Dendritic cell treated with granulocyte-macrophage colony-stimulating factor and Interleukin-4, amounts not matched to agents 40 ng/mL and 50 ng/mL, for 4 days (primary cell): ENCODE results near the gene BTBD10.
A peak's percentile ranks its signal among the peaks of the same experiment; 100 is the strongest.

ENCODE experiments used
- H3K27ac Mint-ChIP-seq: one replicate; pipeline ENCODE4 v1.8.0; 2022; ENCODE audit warnings: mild to moderate bottlenecking, mixed read lengths
- H3K27me3 Mint-ChIP-seq: one replicate; pipeline ENCODE4 v1.8.0; 2022; ENCODE audit warnings: mild to moderate bottlenecking, mixed read lengths
- H3K36me3 Mint-ChIP-seq: one replicate; pipeline ENCODE4 v1.8.0; 2022; ENCODE audit warnings: low read depth, mixed read lengths
- H3K4me1 Mint-ChIP-seq: one replicate; pipeline ENCODE4 v1.8.0; 2022; ENCODE audit warnings: low read depth, mixed read lengths
- H3K4me3 Mint-ChIP-seq: one replicate; pipeline ENCODE4 v1.8.0; 2022; ENCODE audit warnings: mild to moderate bottlenecking, moderate library complexity, mixed read lengths
- H3K9me3 Mint-ChIP-seq: one replicate; pipeline ENCODE4 v1.8.0; 2022; ENCODE audit warnings: mixed read lengths
- intact Hi-C: fragments of 100-400 bp; cut with micrococcal nuclease; formaldehyde crosslinking; loops from one replicate; pipeline ENCODE4 v1.15.0; 2022

BTBD10 gene

DNA sequence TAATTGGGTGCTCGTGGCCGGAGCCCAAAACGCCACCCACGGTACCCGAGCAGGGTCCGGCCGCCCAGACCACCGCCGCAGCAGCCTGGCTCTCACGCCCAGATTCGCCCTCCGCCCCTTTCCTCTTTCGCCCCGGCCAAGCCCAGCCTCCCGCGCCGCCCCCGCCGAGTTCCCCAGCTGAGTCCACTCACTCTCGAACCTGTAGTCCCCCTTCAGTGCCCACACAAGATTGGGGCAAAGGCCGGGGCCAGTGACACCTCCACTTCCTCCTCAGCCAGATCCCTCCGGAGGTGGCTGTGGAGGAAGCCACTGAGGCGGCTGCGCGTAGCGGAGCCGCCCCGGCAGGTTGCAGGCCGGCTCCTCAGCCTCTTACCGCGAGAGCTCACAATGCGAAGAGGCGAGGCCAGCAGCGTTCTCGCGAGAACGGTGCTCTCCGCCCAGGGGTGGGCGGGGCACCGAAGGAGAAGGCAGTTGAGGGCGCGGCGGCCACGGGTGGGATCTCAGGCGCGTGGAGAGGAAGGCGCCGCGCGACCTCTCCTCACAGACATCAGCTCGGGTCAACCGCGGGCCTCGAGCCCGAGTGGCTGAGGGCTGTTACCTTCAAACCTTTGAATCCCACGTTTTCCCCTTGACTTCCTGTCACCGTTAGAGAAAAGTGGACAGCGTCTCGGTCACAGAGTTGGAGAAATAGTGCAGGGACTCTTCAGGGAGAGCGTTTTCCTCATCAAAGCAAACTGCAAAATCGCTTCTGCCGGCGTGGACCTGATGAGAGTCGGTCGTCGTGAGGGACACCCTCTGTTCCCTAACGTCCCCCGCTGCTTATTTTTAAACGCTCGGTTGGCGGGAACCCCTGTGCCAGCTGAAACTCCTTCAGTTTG lies at the start of gene BTBD10:
Gene BTBD10 (minus strand): TSS at position 322 of the 878 bp plus-strand sequence. CDS start 18,098 bp downstream, outside the sequence.
- Mint-ChIP-seq H3K4me1 (peaks cover 35% of the 10 kb centered on the region), H3K27ac (peak within 1 kb of the TSS; percentile 100), H3K36me3 (peaks cover 17% of the 10 kb centered on the region), H3K27me3 (no peaks in the 10 kb centered on the region), H3K9me3 (no peaks in the 10 kb centered on the region), H3K4me3 (peak within 1 kb of the TSS; percentile 99)
- intact Hi-C loops: loop anchor here (1.0 to 10.0 kb wide), 4 partner anchors 48 to 278 kb away; partner anchors contain the start of genes BMAL1 and FAR1

DNA sequence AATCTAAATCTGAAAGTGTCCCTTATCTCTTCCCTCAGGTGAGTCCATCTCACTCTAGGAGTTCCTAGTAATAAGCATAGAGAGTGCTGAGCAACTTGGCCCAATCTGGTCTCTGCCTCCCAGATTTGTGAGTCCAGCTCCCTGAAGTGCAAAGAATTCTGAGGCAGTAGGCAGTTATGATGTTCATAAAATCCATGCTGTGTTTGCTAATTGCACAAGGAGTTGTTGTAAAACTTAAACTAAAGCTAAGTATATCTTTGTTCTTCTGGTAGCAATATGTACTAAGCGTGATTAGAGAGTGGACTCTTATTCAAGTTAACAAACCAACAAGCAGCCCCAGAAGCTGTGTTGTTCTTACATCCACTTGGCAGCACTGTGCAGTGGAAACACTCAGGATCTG lies 40.4 kb upstream of the BTBD10 start:
- no peaks in the 10 kb centered on the region for H3K9me3 Mint-ChIP-seq
- H3K27ac Mint-ChIP-seq: no peak overlapping the region
- no peaks in the 10 kb centered on the region for H3K27me3 Mint-ChIP-seq
- no peak overlapping the region for H3K4me3 Mint-ChIP-seq
- intact Hi-C loops: no loop called here
- no peaks in the 10 kb centered on the region for H3K4me1 Mint-ChIP-seq
- no peaks in the 10 kb centered on the region for H3K36me3 Mint-ChIP-seq

DNA sequence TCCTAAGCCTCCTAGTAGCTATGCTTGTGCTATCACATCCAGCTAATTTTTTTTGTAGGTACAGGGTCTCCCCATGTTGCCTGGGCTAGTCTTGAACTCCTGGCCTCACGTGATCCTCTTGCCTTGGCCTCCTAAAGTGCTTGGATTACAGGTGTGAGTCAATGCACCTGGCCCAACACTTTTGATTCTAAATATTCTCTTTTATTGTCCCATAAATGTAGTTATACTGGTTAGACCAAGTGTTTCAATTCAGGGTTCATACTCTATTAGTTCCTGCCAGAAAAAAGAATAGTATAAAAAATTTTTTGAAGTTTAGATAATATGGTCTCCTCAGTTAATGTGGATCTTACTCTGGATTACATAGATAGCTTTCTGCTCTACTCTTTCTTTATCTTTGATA lies 39.5 kb upstream of the BTBD10 start:
- intact Hi-C loops: no loop called here
- Mint-ChIP-seq H3K27ac (no peak overlapping the region), H3K36me3 (no peaks in the 10 kb centered on the region), H3K9me3 (no peaks in the 10 kb centered on the region), H3K27me3 (peaks cover 1% of the 10 kb centered on the region), H3K4me3 (no peak overlapping the region), H3K4me1 (no peaks in the 10 kb centered on the region)

DNA sequence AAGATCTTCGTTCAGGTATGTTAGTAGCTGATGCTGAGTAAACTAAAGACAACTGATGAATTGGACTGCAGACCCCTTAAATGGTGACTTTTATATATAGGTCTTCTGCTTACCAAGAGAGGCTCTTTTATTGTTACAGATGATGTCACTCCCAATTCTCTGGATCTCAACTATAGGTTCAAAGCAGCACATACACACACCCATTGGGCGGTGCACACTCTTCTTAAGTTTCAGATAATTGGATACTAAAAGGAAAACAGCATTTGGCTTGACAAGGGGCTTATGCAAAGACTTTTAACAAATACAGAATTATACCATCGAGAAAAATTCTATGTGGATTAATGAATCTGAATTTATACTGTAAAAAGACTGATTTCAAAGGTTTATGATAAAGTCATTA lies 32.9 kb upstream of the BTBD10 start, which contains the start of gene PTH:
Gene PTH (minus strand): TSS at position 69 of the 400 bp plus-strand sequence. CDS start 3,142 bp downstream, outside the sequence.
- H3K27me3 Mint-ChIP-seq: peaks cover 3% of the 10 kb centered on the region
- H3K4me1 Mint-ChIP-seq: no peaks in the 10 kb centered on the region
- no peak within 1 kb of the TSS for H3K4me3 Mint-ChIP-seq
- no peak within 1 kb of the TSS for H3K27ac Mint-ChIP-seq
- H3K36me3 Mint-ChIP-seq: no peaks in the 10 kb centered on the region
- no peaks in the 10 kb centered on the region for H3K9me3 Mint-ChIP-seq
- intact Hi-C loops: no loop called here

DNA sequence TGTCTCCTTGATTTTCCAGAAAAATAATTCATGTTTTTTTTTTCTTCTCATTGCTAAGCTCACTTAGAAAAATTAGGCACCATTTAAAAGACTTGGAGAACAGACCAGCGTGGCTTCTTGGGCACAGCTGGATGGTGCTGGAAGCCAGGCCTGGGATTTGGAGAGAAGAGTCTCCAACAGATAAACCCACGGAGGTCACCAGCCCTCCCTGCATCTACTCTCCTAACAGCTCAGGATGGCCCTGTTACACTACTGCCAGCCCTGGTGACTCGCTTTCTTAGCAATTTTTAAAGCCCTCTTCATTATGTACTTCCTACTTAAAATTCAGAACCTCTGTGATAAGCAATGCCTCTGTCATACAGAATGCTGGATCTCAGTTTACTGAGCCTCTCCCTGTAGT lies 31.0 kb upstream of the BTBD10 start:
- intact Hi-C loops: no loop called here
- H3K27ac Mint-ChIP-seq: no peak overlapping the region
- peaks cover 4% of the 10 kb centered on the region for H3K27me3 Mint-ChIP-seq
- H3K4me3 Mint-ChIP-seq: no peak overlapping the region
- no peaks in the 10 kb centered on the region for H3K36me3 Mint-ChIP-seq
- no peaks in the 10 kb centered on the region for H3K9me3 Mint-ChIP-seq
- H3K4me1 Mint-ChIP-seq: no peaks in the 10 kb centered on the region

DNA sequence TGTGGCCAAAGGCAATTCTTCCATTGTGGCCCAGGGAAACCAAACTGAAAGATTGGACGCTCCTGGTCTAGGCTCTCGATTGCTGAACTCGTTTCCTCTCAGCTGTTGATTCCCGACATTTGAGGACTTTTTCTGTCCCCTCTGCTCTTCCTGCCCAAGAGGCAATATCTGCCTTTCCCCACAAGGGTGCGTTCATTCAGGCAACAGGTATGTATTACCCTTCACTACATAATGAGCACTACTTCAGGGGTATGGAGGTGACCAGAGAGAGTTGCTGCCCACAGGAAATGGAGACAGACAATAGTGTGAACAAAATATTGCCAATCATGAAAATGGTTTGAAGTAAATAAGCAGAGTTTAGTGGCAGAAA lies 24.6 kb upstream of the BTBD10 start:
- Mint-ChIP-seq H3K36me3 (no peaks in the 10 kb centered on the region), H3K27ac (no peak overlapping the region), H3K9me3 (peaks cover 7% of the 10 kb centered on the region), H3K27me3 (peaks cover 8% of the 10 kb centered on the region), H3K4me1 (no peaks in the 10 kb centered on the region), H3K4me3 (no peak overlapping the region)
- intact Hi-C loops: no loop called here

DNA sequence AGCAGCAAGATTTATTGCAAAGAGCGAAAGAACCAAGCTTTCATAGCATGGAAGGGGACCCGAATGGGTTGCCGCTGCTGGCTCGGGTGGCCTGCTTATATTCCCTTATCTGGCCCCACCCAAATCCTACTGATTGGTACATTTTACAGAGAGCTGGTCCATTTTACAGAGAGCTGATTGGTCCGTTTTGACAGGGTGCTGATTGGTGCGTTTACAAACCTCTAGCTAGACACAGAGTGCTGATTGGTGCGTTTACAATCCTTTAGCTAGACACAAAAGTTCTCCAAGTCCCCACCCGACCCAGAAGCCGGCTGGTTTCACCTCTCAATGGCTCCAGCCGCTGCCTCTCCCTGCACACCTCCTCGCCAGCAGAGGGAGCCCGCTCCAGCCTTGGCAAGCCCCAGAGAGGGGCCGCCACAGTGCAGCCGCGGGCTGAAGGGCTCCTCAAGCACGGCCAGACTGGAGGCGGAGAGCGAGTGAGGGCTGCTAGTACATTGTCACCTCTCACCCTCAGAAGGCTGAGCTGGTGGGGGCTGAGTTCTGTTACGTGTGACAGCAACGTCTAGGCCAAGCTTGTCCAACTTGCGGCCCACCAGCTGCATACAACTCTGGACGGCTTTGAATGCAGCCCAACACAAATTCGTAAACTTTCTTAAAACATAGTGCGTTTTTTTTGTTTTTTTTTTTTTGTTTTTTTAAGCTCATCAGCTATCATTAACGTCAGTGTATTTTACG lies 24.1 kb upstream of the BTBD10 start:
- Mint-ChIP-seq H3K4me1 (no peaks in the 10 kb centered on the region), H3K27ac (no peak overlapping the region), H3K4me3 (peak overlapping the region; percentile 45), H3K9me3 (peaks cover 8% of the 10 kb centered on the region), H3K27me3 (peaks cover 10% of the 10 kb centered on the region), H3K36me3 (no peaks in the 10 kb centered on the region)
- intact Hi-C loops: no loop called here

DNA sequence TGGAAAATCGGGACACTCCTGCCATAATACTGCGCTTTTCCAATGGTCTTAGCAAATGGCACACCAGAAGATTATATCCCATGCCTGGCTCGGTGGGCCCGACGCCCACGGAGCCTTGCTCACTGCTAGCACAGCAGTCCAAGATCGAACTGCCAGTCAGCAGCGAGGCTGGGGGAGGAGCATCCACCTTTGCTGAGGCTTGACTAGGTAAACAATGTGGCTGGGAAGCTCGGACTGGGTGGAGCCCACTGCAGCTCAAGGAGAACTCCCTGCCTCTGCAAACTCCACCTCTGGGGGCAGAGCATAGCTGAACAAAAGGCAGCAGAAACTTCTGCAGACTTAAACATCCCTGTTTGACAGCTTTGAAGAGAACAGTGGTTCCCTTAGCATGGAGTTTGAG lies 17.2 kb upstream of the BTBD10 start:
- intact Hi-C loops: no loop called here
- peaks cover 5% of the 10 kb centered on the region for H3K27me3 Mint-ChIP-seq
- H3K9me3 Mint-ChIP-seq: peaks cover 8% of the 10 kb centered on the region
- no peaks in the 10 kb centered on the region for H3K4me1 Mint-ChIP-seq
- H3K27ac Mint-ChIP-seq: no peak overlapping the region
- H3K36me3 Mint-ChIP-seq: no peaks in the 10 kb centered on the region
- no peak overlapping the region for H3K4me3 Mint-ChIP-seq

DNA sequence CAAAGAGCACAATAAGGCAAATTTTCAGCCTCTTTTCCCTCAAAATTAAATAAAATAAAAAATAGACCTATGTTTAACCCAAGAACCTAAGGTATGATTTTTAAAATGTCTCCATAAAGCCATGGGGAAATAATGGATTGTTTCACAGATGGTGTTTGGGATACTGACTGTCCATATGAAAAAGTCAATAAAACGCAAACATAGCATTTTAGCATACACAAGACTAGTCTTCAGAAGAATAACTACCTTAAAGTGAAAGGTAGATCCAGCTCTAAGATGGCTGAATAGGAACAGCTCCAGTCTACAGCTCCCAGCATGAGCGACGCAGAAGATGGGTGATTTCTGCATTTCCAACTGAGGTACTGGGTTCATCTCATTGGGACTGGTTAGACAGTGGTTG lies 16.7 kb upstream of the BTBD10 start:
- H3K27me3 Mint-ChIP-seq: peaks cover 5% of the 10 kb centered on the region
- H3K9me3 Mint-ChIP-seq: peaks cover 8% of the 10 kb centered on the region
- H3K27ac Mint-ChIP-seq: no peak overlapping the region
- no peaks in the 10 kb centered on the region for H3K4me1 Mint-ChIP-seq
- no peak overlapping the region for H3K4me3 Mint-ChIP-seq
- intact Hi-C loops: no loop called here
- H3K36me3 Mint-ChIP-seq: no peaks in the 10 kb centered on the region

DNA sequence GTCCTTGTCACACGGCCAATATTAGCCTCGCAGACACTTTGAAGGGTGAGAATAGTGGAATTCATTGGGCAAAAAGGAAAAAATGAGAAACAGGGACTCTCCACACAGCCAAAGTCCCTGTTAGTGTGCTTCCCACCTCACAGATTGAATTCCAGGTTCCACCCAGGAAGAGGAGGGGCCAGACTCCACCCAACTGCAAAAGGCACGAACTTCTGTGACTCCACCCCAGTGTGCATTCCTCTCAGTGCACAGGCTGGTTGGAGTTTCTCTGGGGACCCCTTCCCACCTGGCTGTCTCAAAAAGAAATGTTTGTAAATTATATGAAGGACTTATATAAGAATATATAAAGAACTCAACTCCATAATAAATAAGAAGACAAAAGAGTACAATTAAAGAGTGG lies 12.1 kb upstream of the BTBD10 start:
- H3K27me3 Mint-ChIP-seq: peaks cover 3% of the 10 kb centered on the region
- H3K4me3 Mint-ChIP-seq: no peak overlapping the region
- H3K4me1 Mint-ChIP-seq: no peaks in the 10 kb centered on the region
- no peaks in the 10 kb centered on the region for H3K36me3 Mint-ChIP-seq
- H3K27ac Mint-ChIP-seq: no peak overlapping the region
- H3K9me3 Mint-ChIP-seq: no peaks in the 10 kb centered on the region
- intact Hi-C loops: no loop called here

DNA sequence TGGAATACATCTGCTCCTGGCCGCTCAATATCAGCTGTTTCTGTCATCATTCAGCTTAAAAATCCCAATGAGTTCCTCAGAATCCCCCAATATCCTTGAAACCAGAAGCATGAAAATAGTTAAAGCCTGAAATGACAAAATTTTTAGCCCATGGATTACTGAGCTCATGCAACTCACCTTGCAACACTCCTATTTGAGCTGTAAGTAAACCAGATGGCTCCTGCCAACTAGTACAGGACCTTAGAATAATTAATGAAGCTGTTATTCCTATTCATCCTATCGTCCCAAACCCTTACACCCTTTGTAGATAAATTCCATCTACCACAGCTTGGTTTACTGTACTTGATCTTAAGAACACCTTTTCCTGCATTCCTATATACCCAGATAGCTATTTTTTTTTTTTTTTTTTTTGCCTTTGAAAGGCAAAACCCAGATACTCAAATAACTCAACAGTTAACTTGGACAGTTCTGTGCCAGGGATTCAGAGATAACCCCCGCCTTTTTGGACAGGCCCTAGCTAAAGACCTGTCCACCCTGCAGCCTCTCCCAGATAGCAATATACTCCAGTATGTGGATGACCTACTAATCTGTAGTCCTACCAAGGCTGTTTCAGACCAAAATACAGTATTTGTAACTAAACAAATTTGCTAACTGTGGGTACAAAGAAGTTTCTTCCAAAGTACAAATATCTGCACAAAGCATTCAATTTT lies 10.1 kb upstream of the BTBD10 start:
- intact Hi-C loops: no loop called here
- Mint-ChIP-seq H3K36me3 (no peaks in the 10 kb centered on the region), H3K27ac (no peak overlapping the region), H3K27me3 (peaks cover 8% of the 10 kb centered on the region), H3K9me3 (no peaks in the 10 kb centered on the region), H3K4me1 (no peaks in the 10 kb centered on the region), H3K4me3 (no peak overlapping the region)

DNA sequence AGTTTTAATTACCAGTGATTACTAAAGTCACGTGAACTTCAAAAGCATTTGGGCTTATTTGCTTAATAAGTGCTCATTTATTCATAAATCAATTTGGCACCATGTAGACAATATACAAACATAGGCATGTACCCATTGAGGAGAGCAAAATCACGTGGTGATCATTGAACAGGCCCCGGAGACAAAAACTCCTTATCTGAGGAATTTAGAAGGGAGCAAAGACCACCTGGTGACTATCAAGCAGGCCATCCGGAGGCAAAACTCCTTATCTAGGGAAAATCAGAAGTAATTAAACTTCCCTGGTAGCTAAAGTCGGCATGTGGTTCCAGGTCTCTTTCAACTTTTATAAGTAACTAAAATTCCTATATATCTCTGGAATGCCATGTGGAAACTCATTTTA lies 5.7 kb upstream of the BTBD10 start:
- Mint-ChIP-seq H3K27ac (no peak overlapping the region), H3K27me3 (peaks cover 8% of the 10 kb centered on the region), H3K9me3 (no peaks in the 10 kb centered on the region), H3K4me1 (peaks cover 4% of the 10 kb centered on the region), H3K4me3 (no peak overlapping the region), H3K36me3 (no peaks in the 10 kb centered on the region)
- intact Hi-C loops: loop anchor here (10.0 kb wide), 2 partner anchors 54 to 284 kb away; no protein-coding TSS in a partner anchor

DNA sequence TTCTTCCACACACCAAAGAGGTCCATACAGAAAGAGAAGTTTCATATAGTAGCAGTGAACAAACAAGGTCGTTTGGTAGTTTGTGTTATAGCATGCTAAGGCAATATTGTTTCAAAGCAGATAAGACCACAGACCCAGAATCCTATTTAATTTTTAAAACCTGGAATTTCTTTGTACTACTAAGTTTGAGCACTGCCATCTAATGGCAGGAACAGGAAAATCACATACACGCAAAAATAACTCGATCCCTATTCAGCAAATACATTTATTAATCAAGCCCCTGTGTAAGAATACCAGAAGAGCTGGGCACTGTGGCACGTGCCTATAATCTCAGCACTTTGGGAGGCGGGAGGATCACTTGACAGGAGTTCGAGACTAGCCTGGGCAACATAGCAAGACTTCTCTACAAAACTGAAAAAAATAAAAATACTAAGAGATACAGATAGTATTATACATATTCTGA lies 2.9 kb upstream of the BTBD10 start:
- intact Hi-C loops: loop anchor here (10.0 kb wide), 2 partner anchors 51 to 281 kb away; no protein-coding TSS in a partner anchor
- Mint-ChIP-seq H3K9me3 (no peaks in the 10 kb centered on the region), H3K4me1 (peaks cover 21% of the 10 kb centered on the region), H3K27me3 (peaks cover 7% of the 10 kb centered on the region), H3K4me3 (no peak overlapping the region), H3K27ac (no peak overlapping the region), H3K36me3 (peaks cover 12% of the 10 kb centered on the region)
